ENCODE data around the gene UBA1.

UBA1 gene

GRCh38 chrX:47204970-47205369, 11.3 kb downstream of the UBA1 start:
- TF ChIP-seq, protein P1, sequence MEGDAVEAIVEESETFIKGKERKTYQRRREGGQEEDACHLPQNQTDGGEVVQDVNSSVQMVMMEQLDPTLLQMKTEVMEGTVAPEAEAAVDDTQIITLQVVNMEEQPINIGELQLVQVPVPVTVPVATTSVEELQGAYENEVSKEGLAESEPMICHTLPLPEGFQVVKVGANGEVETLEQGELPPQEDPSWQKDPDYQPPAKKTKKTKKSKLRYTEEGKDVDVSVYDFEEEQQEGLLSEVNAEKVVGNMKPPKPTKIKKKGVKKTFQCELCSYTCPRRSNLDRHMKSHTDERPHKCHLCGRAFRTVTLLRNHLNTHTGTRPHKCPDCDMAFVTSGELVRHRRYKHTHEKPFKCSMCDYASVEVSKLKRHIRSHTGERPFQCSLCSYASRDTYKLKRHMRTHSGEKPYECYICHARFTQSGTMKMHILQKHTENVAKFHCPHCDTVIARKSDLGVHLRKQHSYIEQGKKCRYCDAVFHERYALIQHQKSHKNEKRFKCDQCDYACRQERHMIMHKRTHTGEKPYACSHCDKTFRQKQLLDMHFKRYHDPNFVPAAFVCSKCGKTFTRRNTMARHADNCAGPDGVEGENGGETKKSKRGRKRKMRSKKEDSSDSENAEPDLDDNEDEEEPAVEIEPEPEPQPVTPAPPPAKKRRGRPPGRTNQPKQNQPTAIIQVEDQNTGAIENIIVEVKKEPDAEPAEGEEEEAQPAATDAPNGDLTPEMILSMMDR (IDR thresholded peaks at IDR 0.05; ENCODE audit: low read depth, low read length) = peak; percentile 43; the same call in 1 of the 2 replicates
- peaks cover 89% of the 10 kb centered on the region for H3K36me3 ChIP-seq
- peak; percentile 31 for DNase-seq

DNA sequence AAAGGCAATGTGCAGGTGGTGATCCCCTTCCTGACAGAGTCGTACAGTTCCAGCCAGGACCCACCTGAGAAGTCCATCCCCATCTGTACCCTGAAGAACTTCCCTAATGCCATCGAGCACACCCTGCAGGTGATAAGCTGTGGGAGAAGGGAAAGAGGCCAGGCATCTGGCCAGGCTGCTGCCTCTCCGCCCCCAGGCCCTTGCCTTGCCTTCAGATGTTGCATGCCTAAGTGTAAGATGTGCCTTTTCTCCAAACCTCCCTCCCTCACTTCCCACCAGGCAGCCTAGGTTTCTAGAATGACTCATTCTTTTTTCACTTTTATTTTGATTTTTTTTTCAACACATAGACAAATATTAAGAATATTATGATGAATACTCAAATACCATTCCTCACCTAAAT, 12.7 kb downstream of the UBA1 start:
- no peaks in the 10 kb centered on the region for H3K9me3 ChIP-seq (ENCODE audit: severe bottlenecking)
- H3K27me3 ChIP-seq (ENCODE audit: insufficient read depth, low read depth, severe bottlenecking) = no peaks in the 10 kb centered on the region
- DNase-seq = no peak
- H3K27ac ChIP-seq = no peak overlapping the region
- H3K36me3 ChIP-seq = peaks cover 89% of the 10 kb centered on the region
- no peak overlapping the region for H3K4me3 ChIP-seq (ENCODE audit: low read depth, low read length)
- TF ChIP-seq, protein P1 (IDR thresholded peaks at IDR 0.05; ENCODE audit: low read depth, low read length) = no peak

More at GRCh38 chrX:47204970-47205369, 11.3 kb downstream of the UBA1 start:
- no peaks in the 10 kb centered on the region for H3K9me3 ChIP-seq (ENCODE audit: severe bottlenecking)
- H3K27ac ChIP-seq = no peak overlapping the region
- H3K27me3 ChIP-seq (ENCODE audit: insufficient read depth, low read depth, severe bottlenecking) = no peaks in the 10 kb centered on the region
- H3K4me3 ChIP-seq (ENCODE audit: low read depth, low read length) = no peak overlapping the region

DNA sequence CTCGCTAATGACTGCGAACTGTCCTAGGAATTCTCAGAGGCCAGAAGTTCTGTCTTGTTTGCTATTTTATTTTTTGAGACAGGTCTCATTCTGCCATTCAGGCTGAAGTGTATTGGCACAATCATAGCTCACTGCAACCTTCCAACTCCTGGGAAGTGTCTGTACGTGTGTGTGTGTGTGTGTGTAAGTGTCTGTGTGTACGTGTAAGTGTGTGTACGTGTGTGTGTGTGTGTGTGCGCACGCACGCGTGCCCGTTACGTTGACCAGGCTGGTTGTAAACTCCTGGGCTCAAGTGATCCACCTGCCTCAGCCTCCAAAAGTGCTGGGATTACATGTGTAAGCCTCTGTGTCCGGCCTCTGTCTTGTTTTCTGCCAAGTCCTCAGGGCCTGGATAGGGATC, 14.5 kb downstream of the UBA1 start:
- H3K36me3 ChIP-seq = peaks cover 88% of the 10 kb centered on the region
- H3K27ac ChIP-seq = no peak overlapping the region
- no peaks in the 10 kb centered on the region for H3K27me3 ChIP-seq (ENCODE audit: insufficient read depth, low read depth, severe bottlenecking)
- TF ChIP-seq, protein P1 (IDR thresholded peaks at IDR 0.05; ENCODE audit: low read depth, low read length) = no peak
- DNase-seq = no peak
- no peak overlapping the region for H3K4me3 ChIP-seq (ENCODE audit: low read depth, low read length)
- no peaks in the 10 kb centered on the region for H3K9me3 ChIP-seq (ENCODE audit: severe bottlenecking)

GRCh38 chrX:47209508-47210238, 16.0 kb downstream of the UBA1 start:
- no peak for DNase-seq
- TF ChIP-seq, protein P1 (IDR thresholded peaks at IDR 0.05; ENCODE audit: low read depth, low read length) = no peak
- H3K27me3 ChIP-seq (ENCODE audit: insufficient read depth, low read depth, severe bottlenecking) = no peaks in the 10 kb centered on the region
- no peak overlapping the region for H3K27ac ChIP-seq
- peaks cover 94% of the 10 kb centered on the region for H3K36me3 ChIP-seq
- H3K4me3 ChIP-seq (ENCODE audit: low read depth, low read length) = no peak overlapping the region
- H3K9me3 ChIP-seq (ENCODE audit: severe bottlenecking) = no peaks in the 10 kb centered on the region

DNA sequence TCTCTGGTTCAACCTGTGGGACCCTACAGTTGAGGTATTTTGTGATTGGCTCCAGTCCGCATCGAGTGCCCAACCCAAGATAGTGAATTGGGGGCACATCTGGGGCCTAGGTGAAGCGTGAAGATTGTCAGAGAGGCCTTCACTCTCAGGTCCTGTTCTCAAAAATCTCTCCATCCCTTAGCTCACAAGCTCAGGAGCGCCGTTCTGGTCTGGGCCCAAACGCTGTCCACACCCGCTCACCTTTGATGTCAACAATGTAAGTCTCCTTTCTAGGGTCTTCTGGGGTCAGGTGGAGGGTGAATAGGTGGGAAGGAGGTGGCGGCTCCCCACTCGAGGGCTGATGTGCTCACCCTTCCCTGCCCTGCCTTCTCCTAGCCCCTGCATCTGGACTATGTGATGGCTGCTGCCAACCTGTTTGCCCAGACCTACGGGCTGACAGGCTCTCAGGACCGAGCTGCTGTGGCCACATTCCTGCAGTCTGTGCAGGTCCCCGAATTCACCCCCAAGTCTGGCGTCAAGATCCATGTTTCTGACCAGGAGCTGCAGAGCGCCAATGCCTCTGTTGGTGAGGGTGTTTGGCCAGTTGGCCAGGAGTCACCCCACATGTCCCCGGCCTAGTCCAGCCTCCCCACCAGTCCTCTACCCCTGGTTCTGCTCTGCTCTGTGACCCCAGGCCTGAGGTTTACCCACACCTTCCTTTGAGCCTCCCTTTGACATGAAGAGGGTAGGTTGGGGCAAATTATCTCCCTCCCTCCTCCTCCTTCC, 17.2 kb downstream of the UBA1 start:
- Histone ChIP-seq H3K36me3 (peaks cover 94% of the 10 kb centered on the region), H3K27ac (no peak overlapping the region), H3K9me3 (ENCODE audit: severe bottlenecking) (no peaks in the 10 kb centered on the region), H3K4me3 (ENCODE audit: low read depth, low read length) (no peak overlapping the region), H3K27me3 (ENCODE audit: insufficient read depth, low read depth, severe bottlenecking) (no peaks in the 10 kb centered on the region)
- DNase-seq = no peak
- TF ChIP-seq, protein P1 (IDR thresholded peaks at IDR 0.05; ENCODE audit: low read depth, low read length) = no peak

All from WERI-Rb-1 (cell line).